ENCODE results near the gene DGKH. TPM values are rescaled to one million over a fixed set of nuclear protein-coding genes. Genes with fewer than 3 reads are reported as not detected.

The DGKH gene
- polyA plus RNA-seq, 1 donor from 2014 or later = 3.5 TPM

DNA sequence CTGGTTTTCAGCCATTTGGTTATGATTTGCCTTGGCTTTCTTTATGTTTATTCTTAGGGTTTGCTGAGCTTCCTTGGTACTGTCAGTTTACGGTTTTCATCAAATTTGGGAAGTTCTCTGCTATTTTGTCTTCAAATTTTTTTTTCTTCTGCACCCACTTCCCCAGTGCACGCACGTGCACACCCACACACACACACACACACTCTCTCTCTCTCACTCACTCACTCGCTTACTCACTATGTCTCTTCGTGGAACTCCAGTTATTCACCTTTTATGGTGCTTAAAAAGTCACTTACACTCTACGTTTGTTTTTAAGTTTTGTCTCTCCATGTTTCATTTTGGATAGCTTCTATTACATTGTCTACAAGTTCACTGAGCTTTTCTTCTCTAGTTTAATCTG, 230.6 kb downstream of the DGKH start:
- no peaks in the 10 kb centered on the region for H4K20me1 ChIP-seq (ENCODE audit: insufficient read depth)
- no peak overlapping the region for H3K4me2 ChIP-seq (ENCODE audit: low read length)
- H3K9me3 ChIP-seq (ENCODE audit: low read length) = no peaks in the 10 kb centered on the region
- H3K27me3 ChIP-seq (ENCODE audit: insufficient read depth, low read depth, low read length) = no peaks in the 10 kb centered on the region
- no peak overlapping the region for H3K9ac ChIP-seq (ENCODE audit: low read length)
- TF ChIP-seq TAF1 (IDR thresholded peaks at IDR 0.05; ENCODE audit: low read depth) (no peak), RAD21 (conservative IDR thresholded peaks at IDR 0.05) (no peak), MXI1 (conservative IDR thresholded peaks at IDR 0.05; ENCODE audit: poor library complexity, severe bottlenecking) (no peak), POLR2AphosphoS5 (IDR thresholded peaks at IDR 0.05) (no peak), EZH2 (IDR thresholded peaks at IDR 0.05; ENCODE audit: borderline replicate concordance, insufficient read depth, low read length, poor library complexity, severe bottlenecking) (no peak), SMC3 (conservative IDR thresholded peaks at IDR 0.05; ENCODE audit: poor library complexity) (no peak), EP300 (conservative IDR thresholded peaks at IDR 0.05; ENCODE audit: poor library complexity, severe bottlenecking) (no peak)
- TF ChIP-seq, protein P1, sequence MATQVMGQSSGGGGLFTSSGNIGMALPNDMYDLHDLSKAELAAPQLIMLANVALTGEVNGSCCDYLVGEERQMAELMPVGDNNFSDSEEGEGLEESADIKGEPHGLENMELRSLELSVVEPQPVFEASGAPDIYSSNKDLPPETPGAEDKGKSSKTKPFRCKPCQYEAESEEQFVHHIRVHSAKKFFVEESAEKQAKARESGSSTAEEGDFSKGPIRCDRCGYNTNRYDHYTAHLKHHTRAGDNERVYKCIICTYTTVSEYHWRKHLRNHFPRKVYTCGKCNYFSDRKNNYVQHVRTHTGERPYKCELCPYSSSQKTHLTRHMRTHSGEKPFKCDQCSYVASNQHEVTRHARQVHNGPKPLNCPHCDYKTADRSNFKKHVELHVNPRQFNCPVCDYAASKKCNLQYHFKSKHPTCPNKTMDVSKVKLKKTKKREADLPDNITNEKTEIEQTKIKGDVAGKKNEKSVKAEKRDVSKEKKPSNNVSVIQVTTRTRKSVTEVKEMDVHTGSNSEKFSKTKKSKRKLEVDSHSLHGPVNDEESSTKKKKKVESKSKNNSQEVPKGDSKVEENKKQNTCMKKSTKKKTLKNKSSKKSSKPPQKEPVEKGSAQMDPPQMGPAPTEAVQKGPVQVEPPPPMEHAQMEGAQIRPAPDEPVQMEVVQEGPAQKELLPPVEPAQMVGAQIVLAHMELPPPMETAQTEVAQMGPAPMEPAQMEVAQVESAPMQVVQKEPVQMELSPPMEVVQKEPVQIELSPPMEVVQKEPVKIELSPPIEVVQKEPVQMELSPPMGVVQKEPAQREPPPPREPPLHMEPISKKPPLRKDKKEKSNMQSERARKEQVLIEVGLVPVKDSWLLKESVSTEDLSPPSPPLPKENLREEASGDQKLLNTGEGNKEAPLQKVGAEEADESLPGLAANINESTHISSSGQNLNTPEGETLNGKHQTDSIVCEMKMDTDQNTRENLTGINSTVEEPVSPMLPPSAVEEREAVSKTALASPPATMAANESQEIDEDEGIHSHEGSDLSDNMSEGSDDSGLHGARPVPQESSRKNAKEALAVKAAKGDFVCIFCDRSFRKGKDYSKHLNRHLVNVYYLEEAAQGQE (IDR thresholded peaks at IDR 0.05; ENCODE audit: borderline replicate concordance) = no peak
- TF ChIP-seq, protein P2, sequence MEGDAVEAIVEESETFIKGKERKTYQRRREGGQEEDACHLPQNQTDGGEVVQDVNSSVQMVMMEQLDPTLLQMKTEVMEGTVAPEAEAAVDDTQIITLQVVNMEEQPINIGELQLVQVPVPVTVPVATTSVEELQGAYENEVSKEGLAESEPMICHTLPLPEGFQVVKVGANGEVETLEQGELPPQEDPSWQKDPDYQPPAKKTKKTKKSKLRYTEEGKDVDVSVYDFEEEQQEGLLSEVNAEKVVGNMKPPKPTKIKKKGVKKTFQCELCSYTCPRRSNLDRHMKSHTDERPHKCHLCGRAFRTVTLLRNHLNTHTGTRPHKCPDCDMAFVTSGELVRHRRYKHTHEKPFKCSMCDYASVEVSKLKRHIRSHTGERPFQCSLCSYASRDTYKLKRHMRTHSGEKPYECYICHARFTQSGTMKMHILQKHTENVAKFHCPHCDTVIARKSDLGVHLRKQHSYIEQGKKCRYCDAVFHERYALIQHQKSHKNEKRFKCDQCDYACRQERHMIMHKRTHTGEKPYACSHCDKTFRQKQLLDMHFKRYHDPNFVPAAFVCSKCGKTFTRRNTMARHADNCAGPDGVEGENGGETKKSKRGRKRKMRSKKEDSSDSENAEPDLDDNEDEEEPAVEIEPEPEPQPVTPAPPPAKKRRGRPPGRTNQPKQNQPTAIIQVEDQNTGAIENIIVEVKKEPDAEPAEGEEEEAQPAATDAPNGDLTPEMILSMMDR (IDR thresholded peaks at IDR 0.05; ENCODE audit: poor library complexity, severe bottlenecking) = no peak
- no peaks in the 10 kb centered on the region for H3K9me2 ChIP-seq (ENCODE audit: insufficient read depth, low read length)
- peaks cover 73% of the 10 kb centered on the region for H3K79me2 ChIP-seq (replicated peaks; ENCODE audit: insufficient read depth, low read length)
- no peak overlapping the region for H3K27ac ChIP-seq (ENCODE audit: low read length)
- no peaks in the 10 kb centered on the region for H3K36me3 ChIP-seq (ENCODE audit: insufficient read depth, low read length)
- H3F3A ChIP-seq (ENCODE audit: insufficient read depth, low read length, poor library complexity, severe bottlenecking) = no peaks in the 10 kb centered on the region
- no peak overlapping the region for H2AFZ ChIP-seq (ENCODE audit: low read depth, low read length)
- H3K4me3 ChIP-seq (ENCODE audit: low read length) = no peak overlapping the region

DNA sequence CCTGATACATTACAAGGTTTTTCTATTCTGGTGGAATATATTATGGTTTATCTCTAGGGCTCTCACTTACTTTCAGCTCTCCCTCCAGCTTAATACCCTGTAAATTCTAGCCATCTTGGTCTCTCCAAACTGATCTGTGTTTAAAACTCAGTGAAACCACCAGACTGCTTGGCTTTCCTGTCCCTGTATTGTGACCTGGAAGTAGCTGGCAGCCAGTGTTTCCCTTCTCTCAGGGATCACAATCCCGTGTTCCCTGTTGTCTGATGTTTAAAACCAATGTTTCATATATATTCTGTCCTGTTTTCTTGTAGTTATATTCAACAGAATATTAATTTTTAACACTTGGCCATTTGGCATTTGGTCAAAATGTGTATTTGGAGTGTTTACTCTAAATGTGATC, 231.5 kb downstream of the DGKH start:
- no peaks in the 10 kb centered on the region for H3K36me3 ChIP-seq (ENCODE audit: insufficient read depth, low read length)
- H3K4me2 ChIP-seq (ENCODE audit: low read length) = no peak overlapping the region
- no peak overlapping the region for H3K27ac ChIP-seq (ENCODE audit: low read length)
- H3K27me3 ChIP-seq (ENCODE audit: insufficient read depth, low read depth, low read length) = no peaks in the 10 kb centered on the region
- H3K4me3 ChIP-seq (ENCODE audit: low read length) = no peak overlapping the region
- H4K20me1 ChIP-seq (ENCODE audit: insufficient read depth) = no peaks in the 10 kb centered on the region
- peaks cover 66% of the 10 kb centered on the region for H3K79me2 ChIP-seq (replicated peaks; ENCODE audit: insufficient read depth, low read length)
- no peak overlapping the region for H3K9ac ChIP-seq (ENCODE audit: low read length)
- TF ChIP-seq, protein P2 (IDR thresholded peaks at IDR 0.05; ENCODE audit: poor library complexity, severe bottlenecking) = no peak
- TF ChIP-seq SMC3 (conservative IDR thresholded peaks at IDR 0.05; ENCODE audit: poor library complexity) (no peak), TAF1 (IDR thresholded peaks at IDR 0.05; ENCODE audit: low read depth) (no peak), RAD21 (conservative IDR thresholded peaks at IDR 0.05) (no peak), MXI1 (conservative IDR thresholded peaks at IDR 0.05; ENCODE audit: poor library complexity, severe bottlenecking) (no peak), EP300 (conservative IDR thresholded peaks at IDR 0.05; ENCODE audit: poor library complexity, severe bottlenecking) (no peak), EZH2 (IDR thresholded peaks at IDR 0.05; ENCODE audit: borderline replicate concordance, insufficient read depth, low read length, poor library complexity, severe bottlenecking) (no peak), POLR2AphosphoS5 (IDR thresholded peaks at IDR 0.05) (no peak)
- TF ChIP-seq, protein P1 (IDR thresholded peaks at IDR 0.05; ENCODE audit: borderline replicate concordance) = no peak
- H2AFZ ChIP-seq (ENCODE audit: low read depth, low read length) = no peak overlapping the region
- no peaks in the 10 kb centered on the region for H3K9me3 ChIP-seq (ENCODE audit: low read length)
- no peaks in the 10 kb centered on the region for H3K9me2 ChIP-seq (ENCODE audit: insufficient read depth, low read length)
- no peaks in the 10 kb centered on the region for H3F3A ChIP-seq (ENCODE audit: insufficient read depth, low read length, poor library complexity, severe bottlenecking)

Data from neural cell (in vitro differentiated cells).